ENCODE measurements around the gene AAMP. TPM values are rescaled to one million over a fixed set of nuclear protein-coding genes. Genes with fewer than 3 reads are reported as not detected.

The AAMP gene
- total RNA-seq, 2 experiments from 2014 or later = 45.2 to 51.7 TPM

GRCh38 chr2:218290316-218291261, 20.7 kb upstream of the AAMP start:
- Mint-ChIP-seq H3K27ac (peak overlapping the region; percentile 93), H3K9me3 (no peaks in the 10 kb centered on the region), H3K4me1 (peaks cover 56% of the 10 kb centered on the region), H3K4me3 (peak overlapping the region; percentile 93), H3K27me3 (no peaks in the 10 kb centered on the region), H3K36me3 (peaks cover 3% of the 10 kb centered on the region)
- POLR2A ChIA-PET = interaction anchor here (0.5 to 2.2 kb wide), 13 partner anchors 10 to 381 kb away, joined by 3 to 9 read pairs (median 4); partner anchors contain the start of genes AAMP, CTDSP1 and PNKD
- DNase-seq (peak; percentile 52), ATAC-seq (ENCODE audit: low read depth) (peak; percentile 8)

GRCh38 chr2:218289639-218290315, 19.8 kb upstream of the AAMP start:
- POLR2A ChIA-PET = interaction anchor here (0.7 to 2.2 kb wide), 6 partner anchors 15 to 382 kb away, joined by 3 to 9 read pairs (median 6); partner anchors contain the start of genes AAMP and PNKD
- H3K27me3 Mint-ChIP-seq = no peaks in the 10 kb centered on the region

DNA sequence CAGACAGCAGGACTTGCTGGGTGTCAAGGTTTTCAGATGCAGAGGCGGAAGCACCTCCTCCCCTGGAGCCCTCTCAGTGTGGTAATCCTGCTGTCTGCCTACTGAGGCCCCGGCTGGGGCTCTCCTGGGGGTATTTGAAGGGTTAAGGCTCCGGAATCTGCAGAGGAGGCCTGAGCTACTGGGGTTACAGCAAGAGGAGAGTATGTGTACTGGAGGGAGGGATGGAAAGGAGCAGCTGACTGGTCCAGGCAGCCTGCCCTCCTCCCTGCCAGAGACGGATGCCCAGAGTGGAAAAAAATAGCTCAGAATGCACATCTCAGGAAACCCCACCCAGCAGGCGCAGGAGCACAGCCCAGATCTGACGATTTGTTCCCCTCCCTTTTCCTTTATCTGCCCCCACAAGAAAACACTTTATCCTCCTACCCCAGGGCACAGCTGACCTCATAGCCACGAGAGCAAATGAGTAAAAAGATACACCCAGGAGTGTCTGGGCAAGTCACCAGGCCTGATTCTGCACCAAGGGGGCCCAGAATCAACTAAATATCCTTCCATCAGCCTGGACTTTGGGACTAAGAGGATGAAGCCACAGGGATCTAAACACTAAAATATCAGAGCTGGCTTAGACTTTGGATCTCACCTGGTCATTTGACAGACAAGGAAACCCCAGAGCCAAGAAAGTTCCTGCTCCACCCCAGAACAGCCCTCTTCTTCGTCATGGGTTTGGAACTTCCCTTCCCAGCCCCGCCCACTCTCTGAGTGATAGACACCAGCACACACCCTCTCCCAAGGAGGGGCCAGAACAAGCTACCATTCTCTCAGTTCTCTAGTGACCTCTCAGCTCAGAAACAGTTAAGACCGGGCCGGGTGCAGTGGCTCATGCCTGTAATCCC, 16.9 kb upstream of the AAMP start:
- POLR2A ChIA-PET = interaction anchor here (0.7 to 5.1 kb wide), 8 partner anchors 13 to 424 kb away, joined by 3 to 76 read pairs (median 4); partner anchors contain the start of genes AAMP, PNKD and TTLL4
- Mint-ChIP-seq H3K9me3 (no peaks in the 10 kb centered on the region), H3K27ac (peak overlapping the region; percentile 96), H3K4me3 (peak overlapping the region; percentile 92), H3K27me3 (no peaks in the 10 kb centered on the region), H3K4me1 (peaks cover 59% of the 10 kb centered on the region), H3K36me3 (peaks cover 5% of the 10 kb centered on the region)
- ATAC-seq (ENCODE audit: low read depth) (peak; percentile 75), DNase-seq (peak; percentile 76)

More at GRCh38 chr2:218289639-218290315, 19.8 kb upstream of the AAMP start:
- no peak for ATAC-seq (ENCODE audit: low read depth)
- Mint-ChIP-seq H3K9me3 (no peaks in the 10 kb centered on the region), H3K27ac (peak overlapping the region; percentile 93), H3K4me3 (peak overlapping the region; percentile 93), H3K36me3 (peaks cover 3% of the 10 kb centered on the region), H3K4me1 (peaks cover 62% of the 10 kb centered on the region)
- DNase-seq = no peak

- no peak for ATAC-seq (ENCODE audit: low read depth)
- Mint-ChIP-seq H3K27me3 (no peaks in the 10 kb centered on the region), H3K4me1 (peaks cover 54% of the 10 kb centered on the region), H3K9me3 (no peaks in the 10 kb centered on the region), H3K4me3 (peak overlapping the region; percentile 92), H3K36me3 (peaks cover 6% of the 10 kb centered on the region), H3K27ac (peak overlapping the region; percentile 96)
- POLR2A ChIA-PET = interaction anchor here (0.6 to 5.1 kb wide), 2 partner anchors 12 to 129 kb away, joined by 4 to 76 read pairs; partner anchors contain the start of genes AAMP and PNKD
- DNase-seq = no peak
Observed at GRCh38 chr2:218285604-218286003, 15.7 kb upstream of the AAMP start.

DNA sequence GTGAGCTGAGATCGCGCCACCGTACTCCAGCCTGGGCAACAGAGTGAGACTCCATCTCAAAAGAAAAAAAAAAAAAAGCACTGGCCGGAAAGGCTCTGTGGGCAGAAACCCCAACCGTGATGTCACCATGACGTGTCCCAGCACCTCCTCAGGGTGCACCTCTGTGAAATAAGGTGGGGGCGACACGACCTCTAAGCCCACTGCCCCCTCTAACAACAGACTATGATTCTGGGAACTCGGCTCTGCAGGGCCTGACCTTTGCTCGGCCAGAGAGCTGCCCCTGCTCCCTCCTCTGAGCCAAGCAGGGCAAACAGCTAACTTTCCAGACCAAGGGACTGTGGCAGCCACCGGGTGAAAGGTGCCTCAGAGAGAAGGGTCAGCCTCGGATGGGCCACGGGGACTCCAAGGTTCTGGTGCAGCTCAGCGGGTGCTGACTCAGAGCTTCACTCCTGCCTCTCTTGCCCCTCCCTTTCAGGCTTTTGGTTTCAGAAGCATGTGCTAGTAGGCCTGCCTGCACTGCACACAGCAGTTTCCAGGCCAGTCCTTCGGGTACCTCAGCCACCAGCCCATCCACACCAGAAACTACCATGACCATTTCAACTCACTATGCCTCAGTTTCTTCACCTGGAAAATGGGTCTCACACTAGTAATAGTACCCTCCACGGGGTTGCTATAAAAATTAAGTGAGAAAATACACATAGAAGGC, 14.3 kb upstream of the AAMP start:
- H3K4me3 Mint-ChIP-seq = peak overlapping the region; percentile 16
- ATAC-seq (ENCODE audit: low read depth) = peak; percentile 19
- peaks cover 14% of the 10 kb centered on the region for H3K36me3 Mint-ChIP-seq
- H3K27ac Mint-ChIP-seq = peak overlapping the region; percentile 72
- DNase-seq = no peak
- POLR2A ChIA-PET = interaction anchor here (5.1 kb wide), 1 partner anchor 11 kb away, joined by 76 read pairs; the partner anchor contains the start of genes AAMP and PNKD
- H3K27me3 Mint-ChIP-seq = no peaks in the 10 kb centered on the region
- no peaks in the 10 kb centered on the region for H3K9me3 Mint-ChIP-seq
- H3K4me1 Mint-ChIP-seq = peaks cover 44% of the 10 kb centered on the region

DNA sequence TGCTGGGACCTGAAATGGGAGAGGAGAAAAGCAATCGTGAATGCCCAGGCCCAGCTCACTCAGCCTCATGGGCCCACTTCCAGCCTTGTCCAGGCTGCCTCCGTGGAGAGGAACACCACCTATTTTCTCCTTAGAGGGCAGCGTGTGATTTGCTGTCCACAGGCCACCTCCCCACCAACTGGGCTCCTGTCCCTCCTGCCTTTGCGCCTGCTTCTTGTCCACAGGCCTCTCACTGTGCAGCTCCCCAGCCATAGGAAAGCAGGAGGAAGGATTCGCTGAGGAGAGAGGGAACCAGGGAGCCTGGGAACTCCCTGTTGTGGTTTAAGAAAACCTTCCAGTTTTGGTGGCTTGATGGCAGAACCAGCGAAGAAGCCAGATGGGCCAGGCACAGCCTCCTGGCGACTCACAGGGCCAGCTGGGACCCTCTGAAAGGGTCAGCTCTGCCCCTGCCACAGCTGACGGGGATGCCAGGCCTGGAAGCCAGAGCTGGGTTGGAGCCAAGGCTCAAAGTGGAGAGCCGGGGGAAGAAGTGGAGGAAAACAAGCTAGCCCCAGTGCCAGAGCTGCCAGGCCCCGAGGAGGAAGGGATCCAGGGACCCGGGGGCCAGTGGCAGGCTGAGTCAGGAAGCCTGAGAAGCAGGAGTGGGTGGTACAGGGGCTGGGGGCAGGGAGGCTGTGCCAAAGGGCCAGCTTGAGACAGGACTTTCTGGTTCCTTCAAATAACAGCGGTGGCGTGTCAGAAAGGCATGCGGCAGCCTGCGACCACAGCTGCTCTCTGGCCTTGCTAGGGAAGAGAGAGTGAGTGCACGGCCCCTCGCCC, 12.4 kb upstream of the AAMP start:
- Mint-ChIP-seq H3K27me3 (no peaks in the 10 kb centered on the region), H3K9me3 (no peaks in the 10 kb centered on the region), H3K4me1 (peaks cover 32% of the 10 kb centered on the region), H3K27ac (peak overlapping the region; percentile 49), H3K36me3 (peaks cover 14% of the 10 kb centered on the region), H3K4me3 (no peak overlapping the region)
- POLR2A ChIA-PET = interaction anchor here (0.6 to 1.3 kb wide), 2 partner anchors 11 to 12 kb away, joined by 3 to 4 read pairs; partner anchors contain the start of genes AAMP and PNKD
- DNase-seq = no peak
- ATAC-seq (ENCODE audit: low read depth) = no peak

GRCh38 chr2:218281449-218281848, 11.5 kb upstream of the AAMP start:
- Mint-ChIP-seq H3K4me1 (peaks cover 23% of the 10 kb centered on the region), H3K27me3 (no peaks in the 10 kb centered on the region), H3K4me3 (no peak overlapping the region), H3K9me3 (no peaks in the 10 kb centered on the region), H3K36me3 (peaks cover 16% of the 10 kb centered on the region), H3K27ac (peak overlapping the region; percentile 38)
- ATAC-seq (ENCODE audit: low read depth) (no peak), DNase-seq (no peak)
- POLR2A ChIA-PET = interaction anchor here (1.7 kb wide), 1 partner anchor 10 kb away, joined by 4 read pairs; no protein-coding TSS in a partner anchor

DNA sequence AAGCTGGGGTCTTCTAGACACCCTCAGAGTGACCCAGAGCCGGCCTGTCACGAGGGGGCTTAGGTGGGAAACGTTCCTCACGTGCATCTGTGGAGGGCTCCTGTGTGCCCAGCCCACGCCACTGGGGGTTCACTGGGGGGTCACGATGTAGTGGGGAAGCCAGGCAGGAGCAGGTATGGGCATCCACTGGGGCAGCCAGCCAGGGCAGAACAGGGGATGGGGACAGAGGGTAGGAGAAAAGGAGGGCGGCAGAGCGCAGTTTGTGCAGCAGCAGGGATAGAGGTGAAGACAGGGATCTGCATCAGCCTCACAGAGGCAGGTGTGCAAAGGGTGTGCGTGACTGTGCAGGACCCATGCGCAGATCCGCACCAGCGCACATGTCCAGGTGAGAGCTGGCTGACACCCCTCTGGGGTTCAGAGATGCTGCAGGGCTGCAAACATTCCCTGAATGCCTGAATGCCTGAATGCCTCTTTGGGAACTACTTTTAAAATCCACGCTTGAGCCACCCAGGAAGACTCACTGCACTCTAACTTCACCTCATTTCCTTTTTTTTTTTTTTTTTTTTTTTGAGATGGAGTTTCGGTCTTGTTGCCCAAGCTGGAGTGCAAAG, 10.4 kb upstream of the AAMP start:
- DNase-seq (no peak), ATAC-seq (ENCODE audit: low read depth) (no peak)
- Mint-ChIP-seq H3K4me3 (no peak overlapping the region), H3K4me1 (peaks cover 14% of the 10 kb centered on the region), H3K9me3 (no peaks in the 10 kb centered on the region), H3K36me3 (peaks cover 16% of the 10 kb centered on the region), H3K27me3 (no peaks in the 10 kb centered on the region), H3K27ac (no peak overlapping the region)
- POLR2A ChIA-PET = interaction anchor here (0.7 to 1.7 kb wide), 2 partner anchors 11 to 212 kb away, joined by 4 read pairs; no protein-coding TSS in a partner anchor

DNA sequence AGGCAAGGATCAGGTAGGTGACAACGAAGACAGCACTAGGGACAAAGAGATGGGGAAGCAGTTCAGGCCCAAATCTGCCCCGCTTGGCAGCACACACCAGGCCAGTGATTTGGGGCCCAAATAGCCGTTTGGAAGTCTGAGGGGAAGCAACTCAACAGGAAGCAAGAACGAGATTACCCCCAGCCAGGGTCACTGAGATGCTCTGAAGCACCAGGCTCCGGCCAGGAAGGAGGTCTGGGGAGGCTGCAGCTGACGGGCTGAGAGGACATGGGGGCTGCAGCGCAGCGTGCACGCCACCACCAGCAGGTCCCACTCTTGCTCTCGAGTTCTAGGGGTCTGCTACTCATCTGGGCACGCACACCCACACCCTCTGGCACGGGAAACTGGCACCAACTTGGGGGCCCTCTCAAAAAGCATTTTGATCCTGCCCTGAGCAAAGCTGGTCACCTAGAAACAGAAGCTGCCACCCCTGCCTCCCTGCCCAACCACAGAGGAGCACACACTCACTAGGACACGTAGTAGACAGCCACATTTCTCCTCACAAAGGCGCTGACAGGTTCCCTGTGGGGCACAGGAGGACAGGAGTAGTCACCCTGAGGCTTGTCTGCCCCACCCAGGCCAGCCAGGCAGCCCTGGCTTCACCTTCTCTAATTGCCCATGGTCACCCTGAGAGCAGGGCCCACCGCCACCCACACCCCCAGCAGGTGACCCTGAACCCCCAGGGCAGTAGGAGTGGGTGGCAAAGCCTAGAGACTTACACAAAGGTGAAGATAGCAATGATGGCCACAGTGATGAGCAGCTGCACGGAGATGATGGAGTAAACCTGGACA, 8.8 kb upstream of the AAMP start:
- H3K27ac Mint-ChIP-seq = no peak overlapping the region
- no peaks in the 10 kb centered on the region for H3K9me3 Mint-ChIP-seq
- peaks cover 12% of the 10 kb centered on the region for H3K4me1 Mint-ChIP-seq
- DNase-seq = no peak
- ATAC-seq (ENCODE audit: low read depth) = no peak
- H3K36me3 Mint-ChIP-seq = peaks cover 20% of the 10 kb centered on the region
- no peak overlapping the region for H3K4me3 Mint-ChIP-seq
- no peaks in the 10 kb centered on the region for H3K27me3 Mint-ChIP-seq
- POLR2A ChIA-PET = no interaction called here

GRCh38 chr2:218277921-218278320, 8.0 kb upstream of the AAMP start:
- H3K27ac Mint-ChIP-seq = no peak overlapping the region
- H3K36me3 Mint-ChIP-seq = peaks cover 19% of the 10 kb centered on the region

More at GRCh38 chr2:218277921-218278320, 8.0 kb upstream of the AAMP start:
- POLR2A ChIA-PET = no interaction called here
- H3K9me3 Mint-ChIP-seq = no peaks in the 10 kb centered on the region
- no peak for DNase-seq
- no peaks in the 10 kb centered on the region for H3K27me3 Mint-ChIP-seq
- no peak for ATAC-seq (ENCODE audit: low read depth)
- H3K4me1 Mint-ChIP-seq = peaks cover 8% of the 10 kb centered on the region
- no peak overlapping the region for H3K4me3 Mint-ChIP-seq

Data from activated naive CD8-positive, alpha-beta T cell treated with anti-CD3 and anti-CD28 coated beads, Interleukin-2, amount 10 ng/mL, durations not matched to agents 7 days and 5 days (primary cell).